ENCODE results near the gene WBP2NL.

The WBP2NL gene

DNA sequence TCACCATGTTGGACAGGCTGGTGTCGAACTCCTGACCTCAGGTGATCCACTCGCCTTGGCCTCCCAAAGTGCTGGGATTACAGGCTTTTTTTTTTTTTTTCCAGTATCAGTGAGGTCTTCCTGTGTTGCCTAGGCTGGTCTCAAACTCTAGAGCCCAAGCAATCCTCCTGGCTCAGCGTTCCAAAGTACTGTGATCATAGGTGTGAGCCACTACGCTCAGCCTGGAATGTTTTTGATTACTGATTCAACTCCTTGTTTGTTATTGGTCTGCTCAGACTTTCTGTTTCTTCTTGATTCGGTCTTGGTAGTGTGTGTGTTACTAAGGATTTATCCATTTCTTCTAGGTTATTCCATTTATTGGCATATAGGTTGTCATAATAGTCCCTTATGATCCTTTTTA lies 40.7 kb downstream of the WBP2NL start:
- Histone ChIP-seq H3K9me3 (ENCODE audit: insufficient read depth, low read depth, low read length) (peaks cover 6% of the 10 kb centered on the region; the same call in 1 of the 2 replicates), H3K4me2 (ENCODE audit: low read depth, low read length, poor library complexity, severe bottlenecking) (no peak overlapping the region), H3K36me3 (ENCODE audit: insufficient read depth, low read length) (no peaks in the 10 kb centered on the region), H3K4me1 (ENCODE audit: insufficient read depth, low read length, poor library complexity, severe bottlenecking) (no peaks in the 10 kb centered on the region), H4K20me1 (ENCODE audit: insufficient read depth, low read length, poor library complexity, severe bottlenecking) (no peaks in the 10 kb centered on the region), H3K9ac (ENCODE audit: low read depth, low read length, poor library complexity, severe bottlenecking) (no peak overlapping the region), H3K4me3 (ENCODE audit: low read length, poor library complexity, severe bottlenecking) (no peak overlapping the region), H3F3A (ENCODE audit: low read depth) (no peaks in the 10 kb centered on the region), H3K9me2 (replicated peaks; ENCODE audit: low read depth, low read length) (no peaks in the 10 kb centered on the region), H3K79me2 (ENCODE audit: insufficient read depth, low read length) (no peaks in the 10 kb centered on the region), H3K27me3 (ENCODE audit: insufficient read depth, low read length, poor library complexity, severe bottlenecking) (no peaks in the 10 kb centered on the region), H2AFZ (ENCODE audit: low read length) (no peak overlapping the region)
- TF ChIP-seq, protein P1, sequence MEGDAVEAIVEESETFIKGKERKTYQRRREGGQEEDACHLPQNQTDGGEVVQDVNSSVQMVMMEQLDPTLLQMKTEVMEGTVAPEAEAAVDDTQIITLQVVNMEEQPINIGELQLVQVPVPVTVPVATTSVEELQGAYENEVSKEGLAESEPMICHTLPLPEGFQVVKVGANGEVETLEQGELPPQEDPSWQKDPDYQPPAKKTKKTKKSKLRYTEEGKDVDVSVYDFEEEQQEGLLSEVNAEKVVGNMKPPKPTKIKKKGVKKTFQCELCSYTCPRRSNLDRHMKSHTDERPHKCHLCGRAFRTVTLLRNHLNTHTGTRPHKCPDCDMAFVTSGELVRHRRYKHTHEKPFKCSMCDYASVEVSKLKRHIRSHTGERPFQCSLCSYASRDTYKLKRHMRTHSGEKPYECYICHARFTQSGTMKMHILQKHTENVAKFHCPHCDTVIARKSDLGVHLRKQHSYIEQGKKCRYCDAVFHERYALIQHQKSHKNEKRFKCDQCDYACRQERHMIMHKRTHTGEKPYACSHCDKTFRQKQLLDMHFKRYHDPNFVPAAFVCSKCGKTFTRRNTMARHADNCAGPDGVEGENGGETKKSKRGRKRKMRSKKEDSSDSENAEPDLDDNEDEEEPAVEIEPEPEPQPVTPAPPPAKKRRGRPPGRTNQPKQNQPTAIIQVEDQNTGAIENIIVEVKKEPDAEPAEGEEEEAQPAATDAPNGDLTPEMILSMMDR (conservative IDR thresholded peaks at IDR 0.05; ENCODE audit: low read length) = no peak
- TF ChIP-seq EZH2phosphoT487 (IDR thresholded peaks at IDR 0.05; ENCODE audit: borderline replicate concordance) = no peak

DNA sequence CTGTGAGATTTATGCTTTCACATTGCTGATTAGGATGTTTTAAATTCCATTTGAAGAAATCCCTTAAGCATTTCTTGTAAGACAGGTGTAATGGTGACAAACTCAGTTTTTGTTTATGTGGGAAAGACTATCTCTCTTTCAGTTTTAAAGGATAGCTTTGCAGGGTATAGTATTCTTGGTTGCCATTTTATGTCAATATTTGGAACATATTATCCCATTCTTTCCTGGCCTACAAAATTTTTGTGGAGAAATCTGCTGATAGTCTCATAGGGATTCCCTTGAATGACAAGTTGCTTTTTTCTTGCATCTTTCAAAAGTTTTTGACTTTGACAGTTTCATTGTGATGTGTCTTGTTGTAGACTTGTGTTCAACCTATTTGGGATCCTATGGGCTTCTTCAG lies 43.2 kb downstream of the WBP2NL start:
- no peaks in the 10 kb centered on the region for H4K20me1 ChIP-seq (ENCODE audit: insufficient read depth, low read length, poor library complexity, severe bottlenecking)
- H3K36me3 ChIP-seq (ENCODE audit: insufficient read depth, low read length) = no peaks in the 10 kb centered on the region
- no peaks in the 10 kb centered on the region for H3K4me1 ChIP-seq (ENCODE audit: insufficient read depth, low read length, poor library complexity, severe bottlenecking)
- H3K9me3 ChIP-seq (ENCODE audit: insufficient read depth, low read depth, low read length) = peaks cover 6% of the 10 kb centered on the region; the same call in 1 of the 2 replicates
- H3K9ac ChIP-seq (ENCODE audit: low read depth, low read length, poor library complexity, severe bottlenecking) = no peak overlapping the region
- H3K4me3 ChIP-seq (ENCODE audit: low read length, poor library complexity, severe bottlenecking) = no peak overlapping the region
- no peak overlapping the region for H3K4me2 ChIP-seq (ENCODE audit: low read depth, low read length, poor library complexity, severe bottlenecking)
- no peak for TF ChIP-seq EZH2phosphoT487 (IDR thresholded peaks at IDR 0.05; ENCODE audit: borderline replicate concordance)
- TF ChIP-seq, protein P1 (conservative IDR thresholded peaks at IDR 0.05; ENCODE audit: low read length) = no peak
- no peaks in the 10 kb centered on the region for H3K79me2 ChIP-seq (ENCODE audit: insufficient read depth, low read length)
- H3K27me3 ChIP-seq (ENCODE audit: insufficient read depth, low read length, poor library complexity, severe bottlenecking) = no peaks in the 10 kb centered on the region
- H3K9me2 ChIP-seq (replicated peaks; ENCODE audit: low read depth, low read length) = no peaks in the 10 kb centered on the region
- no peaks in the 10 kb centered on the region for H3F3A ChIP-seq (ENCODE audit: low read depth)
- no peak overlapping the region for H2AFZ ChIP-seq (ENCODE audit: low read length)

DNA sequence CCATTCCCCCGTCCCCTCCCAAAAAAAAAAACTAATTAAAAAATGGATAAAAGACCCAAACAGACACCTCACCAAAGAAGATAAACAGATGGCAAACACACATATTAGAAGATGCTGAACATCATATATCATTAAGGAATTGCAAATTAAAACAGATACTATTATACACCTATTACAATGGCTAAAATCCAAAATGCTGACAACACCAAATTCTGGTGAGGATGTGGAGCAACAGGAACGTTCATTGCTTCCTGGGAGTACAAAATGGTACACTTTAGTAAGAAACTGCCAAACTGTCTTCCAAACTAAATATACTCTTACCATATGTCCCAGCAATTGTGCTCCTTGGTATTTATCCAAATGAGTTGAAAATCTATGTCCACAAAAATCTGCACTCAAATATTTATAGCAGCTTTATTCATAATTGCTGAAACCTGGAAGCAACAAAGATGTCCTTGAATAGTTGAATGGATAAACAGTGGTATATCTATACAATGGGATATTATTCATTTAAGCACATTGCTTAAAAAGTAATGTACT lies 52.1 kb downstream of the WBP2NL start:
- Histone ChIP-seq H3K27me3 (ENCODE audit: insufficient read depth, low read length, poor library complexity, severe bottlenecking) (no peaks in the 10 kb centered on the region), H3K4me1 (ENCODE audit: insufficient read depth, low read length, poor library complexity, severe bottlenecking) (no peaks in the 10 kb centered on the region), H3K79me2 (ENCODE audit: insufficient read depth, low read length) (no peaks in the 10 kb centered on the region), H3K9ac (ENCODE audit: low read depth, low read length, poor library complexity, severe bottlenecking) (no peak overlapping the region), H4K20me1 (ENCODE audit: insufficient read depth, low read length, poor library complexity, severe bottlenecking) (no peaks in the 10 kb centered on the region), H3K36me3 (ENCODE audit: insufficient read depth, low read length) (no peaks in the 10 kb centered on the region), H3F3A (ENCODE audit: low read depth) (no peaks in the 10 kb centered on the region), H3K9me2 (replicated peaks; ENCODE audit: low read depth, low read length) (no peaks in the 10 kb centered on the region), H2AFZ (ENCODE audit: low read length) (no peak overlapping the region), H3K4me2 (ENCODE audit: low read depth, low read length, poor library complexity, severe bottlenecking) (no peak overlapping the region), H3K4me3 (ENCODE audit: low read length, poor library complexity, severe bottlenecking) (no peak overlapping the region), H3K9me3 (ENCODE audit: insufficient read depth, low read depth, low read length) (no peaks in the 10 kb centered on the region)
- no peak for TF ChIP-seq EZH2phosphoT487 (IDR thresholded peaks at IDR 0.05; ENCODE audit: borderline replicate concordance)
- TF ChIP-seq, protein P1 (conservative IDR thresholded peaks at IDR 0.05; ENCODE audit: low read length) = no peak
